ENCODE data around the gene BRD2. TPM values are rescaled to one million over a fixed set of nuclear protein-coding genes. Genes with fewer than 3 reads are reported as not detected.

BRD2 gene
- total RNA-seq, 1 experiment from 2014 or later, result 222 TPM

GRCh38 chr6:32971581-32972352, 3.4 kb downstream of the BRD2 start (continued):
- TF ChIP-seq FOXP4 (CRISPR knock-in tag; IDR thresholded peaks at IDR 0.05), result no peak; the same call in none of the 2 replicates
- TF ChIP-seq SOX15 (CRISPR knock-in tag; IDR thresholded peaks at IDR 0.05), result 0 out of 2 replicates have a peak, but pooled peaks have one; percentile 25
- TF ChIP-seq GRHL2 (CRISPR knock-in tag; IDR thresholded peaks at IDR 0.05; ENCODE audit: insufficient replicate concordance, severe bottlenecking), result no peak
- peak; percentile 28 for TF ChIP-seq MYBL2 (CRISPR knock-in tag; IDR thresholded peaks at IDR 0.05)
- no peak; the same call in 1 of the 2 replicates for TF ChIP-seq EMX1 (CRISPR knock-in tag; IDR thresholded peaks at IDR 0.05)
- TF ChIP-seq ZNF121 (CRISPR knock-in tag; IDR thresholded peaks at IDR 0.05), result no peak
- TF ChIP-seq CDX4 (CRISPR knock-in tag; IDR thresholded peaks at IDR 0.05; ENCODE audit: borderline replicate concordance), result peak; percentile 85; the same call in 1 of the 2 replicates
- no peak for TF ChIP-seq CTCF (IDR thresholded peaks at IDR 0.05)
- peak; percentile 85 for TF ChIP-seq MAX (CRISPR knock-in tag; IDR thresholded peaks at IDR 0.05)
- TF ChIP-seq MLX (CRISPR knock-in tag; IDR thresholded peaks at IDR 0.05), result no peak
- no peak for TF ChIP-seq TEAD1 (CRISPR knock-in tag; IDR thresholded peaks at IDR 0.05)
- TF ChIP-seq ESRRA (CRISPR knock-in tag; IDR thresholded peaks at IDR 0.05; ENCODE audit: borderline replicate concordance), result no peak
- TF ChIP-seq ZNF425 (CRISPR knock-in tag; conservative IDR thresholded peaks at IDR 0.05), result 0 out of 2 replicates have a peak, but pooled peaks have one; percentile 59
- TF ChIP-seq SP1 (CRISPR knock-in tag; conservative IDR thresholded peaks at IDR 0.05), result peak; percentile 63
- no peak for TF ChIP-seq ATF1 (CRISPR knock-in tag; IDR thresholded peaks at IDR 0.05)
- TF ChIP-seq PREB (CRISPR knock-in tag; IDR thresholded peaks at IDR 0.05; ENCODE audit: borderline replicate concordance), result no peak
- no peak for TF ChIP-seq NFATC4 (CRISPR knock-in tag; IDR thresholded peaks at IDR 0.05)
- TF ChIP-seq IRF1 (CRISPR knock-in tag; IDR thresholded peaks at IDR 0.05), result peak; percentile 72; the same call in 1 of the 2 replicates
- TF ChIP-seq IRF2 (CRISPR knock-in tag; IDR thresholded peaks at IDR 0.05; ENCODE audit: borderline replicate concordance, low read depth), result no peak
- no peak for TF ChIP-seq NR3C1 (CRISPR knock-in tag; conservative IDR thresholded peaks at IDR 0.05; ENCODE audit: low read depth)
- TF ChIP-seq CREB1 (CRISPR knock-in tag; IDR thresholded peaks at IDR 0.05), result no peak
- peak; percentile 57; the same call in 1 of the 2 replicates for TF ChIP-seq NFYB (CRISPR knock-in tag; conservative IDR thresholded peaks at IDR 0.05; ENCODE audit: low read depth)
- TF ChIP-seq ERG (CRISPR knock-in tag; IDR thresholded peaks at IDR 0.05), result no peak
- TF ChIP-seq AR (CRISPR knock-in tag; IDR thresholded peaks at IDR 0.05), result peak; percentile 72; the same call in 1 of the 2 replicates

Measured in WTC11 (cell line).